Measurements from ENCODE around the gene TEDC1. TPM values are rescaled to one million over a fixed set of nuclear protein-coding genes. Genes with fewer than 3 reads are reported as not detected.

The TEDC1 gene
- total RNA-seq, 1 donor from 2014 or later: 18.1 TPM

GRCh38 chr14:105547741-105548169 is 56.7 kb downstream of the TEDC1 start:
- POLR2A ChIA-PET: no interaction called here
- no peaks in the 10 kb centered on the region for H3K27me3 Mint-ChIP-seq
- peaks cover 6% of the 10 kb centered on the region for H3K9me3 Mint-ChIP-seq
- no peak overlapping the region for H3K4me3 Mint-ChIP-seq
- ATAC-seq (ENCODE audit: low read depth): no peak
- TF ChIP-seq CTCF (IDR thresholded peaks at IDR 0.05): no peak
- CTCF ChIA-PET: no interaction called here
- intact Hi-C loops (cut with micrococcal nuclease): no loop called here
- no peaks in the 10 kb centered on the region for H3K36me3 Mint-ChIP-seq (ENCODE audit: low read depth)
- H3K4me1 Mint-ChIP-seq: no peaks in the 10 kb centered on the region
- H3K27ac Mint-ChIP-seq: no peak overlapping the region
- DNase-seq: no peak

Other genes starting within 250 kb of the TEDC1 start
- 17.5 and 21.0 TPM in 2 replicates for gene BTBD6, start 242.7 kb upstream of the TEDC1 start, total RNA-seq
- gene BRF1, start 190.2 kb upstream of the TEDC1 start, total RNA-seq: 28.7 and 32.8 TPM in 2 replicates
- 37.4 and 48.0 TPM in 2 replicates for gene PACS2, start 176.5 kb upstream of the TEDC1 start, total RNA-seq
- gene TEX22, start 92.7 kb upstream of the TEDC1 start, total RNA-seq: 2.8 and 5.7 TPM in 2 replicates
- gene MTA1, start 71.4 kb upstream of the TEDC1 start, total RNA-seq: 115 and 119 TPM in 2 replicates
- 2.9 and 3.0 TPM in 2 replicates for gene CRIP2, start 16.4 kb upstream of the TEDC1 start, total RNA-seq
- gene CRIP1, start 4.4 kb upstream of the TEDC1 start, total RNA-seq: 112 and 129 TPM in 2 replicates
- 0.95 and 1.6 TPM in 2 replicates for gene TMEM121, start 35.3 kb downstream of the TEDC1 start, total RNA-seq